Measurements from ENCODE around the gene CPXM2.
"Not testable (repeated sequence)": the region's sequence is repeated elsewhere in the genome, so short reads cannot be mapped to it uniquely, and the experiment has no call there.

The CPXM2 gene

GRCh38 chr10:123766012-123766411, 125.6 kb downstream of the CPXM2 start:
- DNase-seq, result no peak

- no peak for DNase-seq
These were observed 129.9 kb downstream of the CPXM2 start for GRCh38 chr10:123761666-123762230.

GRCh38 chr10:123761038-123761428, 130.6 kb downstream of the CPXM2 start:
- no peak for DNase-seq

GRCh38 chr10:123760356-123761037, 131.1 kb downstream of the CPXM2 start:
- DNase-seq, result no peak

GRCh38 chr10:123759501-123760031, 132.0 kb downstream of the CPXM2 start:
- no peak for DNase-seq

GRCh38 chr10:123759041-123759440, 132.6 kb downstream of the CPXM2 start:
- DNase-seq, result no peak

- DNase-seq, result no peak
These were observed 133.8 kb downstream of the CPXM2 start for GRCh38 chr10:123757853-123758252.

GRCh38 chr10:123755061-123755460, 136.5 kb downstream of the CPXM2 start:
- DNase-seq, result no peak

GRCh38 chr10:123754123-123754522, 137.5 kb downstream of the CPXM2 start:
- no peak for DNase-seq

- no peak for DNase-seq
These were observed 140.1 kb downstream of the CPXM2 start for GRCh38 chr10:123751342-123752134.

- DNase-seq, result no peak
These were observed 140.7 kb downstream of the CPXM2 start for GRCh38 chr10:123750901-123751300.

GRCh38 chr10:123748711-123749110, 142.9 kb downstream of the CPXM2 start:
- DNase-seq, result no peak

- DNase-seq, result no peak
These were observed 144.2 kb downstream of the CPXM2 start for GRCh38 chr10:123747426-123747825.

- no peak for DNase-seq
These were observed 144.7 kb downstream of the CPXM2 start for GRCh38 chr10:123746942-123747341.

- no peak for DNase-seq
These were observed 145.1 kb downstream of the CPXM2 start for GRCh38 chr10:123746520-123746919.

- DNase-seq, result no peak
These were observed 145.5 kb downstream of the CPXM2 start for GRCh38 chr10:123746061-123746460.

GRCh38 chr10:123744224-123744536, 147.4 kb downstream of the CPXM2 start:
- no peak for DNase-seq

- no peak for DNase-seq
These were observed 148.0 kb downstream of the CPXM2 start for GRCh38 chr10:123743441-123744223.

GRCh38 chr10:123742751-123743440, 148.7 kb downstream of the CPXM2 start:
- DNase-seq, result no peak

- DNase-seq, result no peak
These were observed 149.9 kb downstream of the CPXM2 start for GRCh38 chr10:123741711-123742110.

GRCh38 chr10:123741146-123741545, 150.5 kb downstream of the CPXM2 start:
- DNase-seq, result no peak

- not testable (repeated sequence) for DNase-seq
These were observed 154.7 kb downstream of the CPXM2 start for GRCh38 chr10:123736917-123737316.

GRCh38 chr10:123729523-123729922, 162.1 kb downstream of the CPXM2 start:
- DNase-seq, result no peak

All from AML-193 (cell line).